ENCODE data around the gene MALT1.

- TF ChIP-seq POLR2AphosphoS5 (IDR thresholded peaks at IDR 0.05), result no peak
- no peak for TF ChIP-seq POLR2A (IDR thresholded peaks at IDR 0.05)
Observed at GRCh38 chr18:58639237-58639636, 32.0 kb upstream of the MALT1 start.
